Measurements from ENCODE around the gene LGALS12. TPM values are rescaled to one million over a fixed set of nuclear protein-coding genes. Genes with fewer than 3 reads are reported as not detected.
A peak's percentile ranks its signal among the peaks of the same experiment; 100 is the strongest.

The LGALS12 gene
- total RNA-seq, 2 donors from 2014 or later, result 0.24 TPM; not detected in 1

- Histone ChIP-seq H3K4me1 (no peaks in the 10 kb centered on the region), H3K9me3 (no peaks in the 10 kb centered on the region), H3K9ac (ENCODE audit: low read depth in 2 of 2, low read length in 2 of 2) (no peak overlapping the region), H3K36me3 (no peaks in the 10 kb centered on the region), H3K27me3 (peaks cover 9% of the 10 kb centered on the region), H3K4me3 (no peak overlapping the region), H3K27ac (no peak overlapping the region)
- DNase-seq, result no peak
- intact Hi-C loops (cut with DNase I), result no loop called here
- no peak for TF ChIP-seq CTCF (IDR thresholded peaks at IDR 0.05)
Observed at GRCh38 chr11:63489879-63490278, 16.0 kb upstream of the LGALS12 start.

- peak within 1 kb of the TSS; percentile 19 to 56 for H3K9ac ChIP-seq (ENCODE audit: low read depth in 2 of 2, low read length in 2 of 2)
Observed at GRCh38 chr11:63490551-63491239, 15.2 kb upstream of the LGALS12 start, which contains the start of gene PLAAT5. PLAAT5 (minus strand) TSS chr11:63491167; CDS start chr11:63491034, 133 bp downstream.

GRCh38 chr11:63491240-63491587 lies 14.7 kb upstream of the LGALS12 start:
- Histone ChIP-seq H3K4me3 (peak overlapping the region; percentile 42), H3K27ac (peak overlapping the region; percentile 20), H3K36me3 (no peaks in the 10 kb centered on the region), H3K27me3 (peaks cover 9% of the 10 kb centered on the region), H3K4me1 (no peaks in the 10 kb centered on the region), H3K9me3 (no peaks in the 10 kb centered on the region), H3K9ac (ENCODE audit: low read depth in 2 of 2, low read length in 2 of 2) (peak overlapping the region in 1 of 2 donors; percentile 56)
- TF ChIP-seq CTCF (IDR thresholded peaks at IDR 0.05), result no peak
- DNase-seq, result no peak
- intact Hi-C loops (cut with DNase I), result no loop called here

More at GRCh38 chr11:63490551-63491239, 15.2 kb upstream of the LGALS12 start, which contains the start of gene PLAAT5:
- H3K27ac ChIP-seq, result peak within 1 kb of the TSS; percentile 20
- H3K36me3 ChIP-seq, result no peaks in the 10 kb centered on the region
- no peaks in the 10 kb centered on the region for H3K9me3 ChIP-seq
- intact Hi-C loops (cut with DNase I), result no loop called here
- TF ChIP-seq CTCF (IDR thresholded peaks at IDR 0.05), result no peak
- H3K4me1 ChIP-seq, result no peaks in the 10 kb centered on the region
- H3K27me3 ChIP-seq, result peaks cover 9% of the 10 kb centered on the region
- peak; percentile 27 for DNase-seq
- H3K4me3 ChIP-seq, result peak within 1 kb of the TSS; percentile 42

GRCh38 chr11:63491636-63492372 lies 14.1 kb upstream of the LGALS12 start:
- H3K9ac ChIP-seq (ENCODE audit: low read depth in 2 of 2, low read length in 2 of 2), result no peak overlapping the region
- no peak for DNase-seq
- H3K27ac ChIP-seq, result no peak overlapping the region
- peaks cover 9% of the 10 kb centered on the region for H3K27me3 ChIP-seq
- TF ChIP-seq CTCF (IDR thresholded peaks at IDR 0.05), result no peak
- intact Hi-C loops (cut with DNase I), result no loop called here
- H3K9me3 ChIP-seq, result no peaks in the 10 kb centered on the region
- no peaks in the 10 kb centered on the region for H3K36me3 ChIP-seq
- H3K4me1 ChIP-seq, result no peaks in the 10 kb centered on the region
- H3K4me3 ChIP-seq, result no peak overlapping the region

- Histone ChIP-seq H3K4me3 (no peak overlapping the region), H3K27ac (no peak overlapping the region), H3K27me3 (peaks cover 9% of the 10 kb centered on the region), H3K9me3 (no peaks in the 10 kb centered on the region), H3K4me1 (no peaks in the 10 kb centered on the region), H3K9ac (ENCODE audit: low read depth in 2 of 2, low read length in 2 of 2) (no peak overlapping the region), H3K36me3 (no peaks in the 10 kb centered on the region)
- DNase-seq, result no peak
- TF ChIP-seq CTCF (IDR thresholded peaks at IDR 0.05), result no peak
- intact Hi-C loops (cut with DNase I), result no loop called here
Observed at GRCh38 chr11:63492441-63492840, 13.4 kb upstream of the LGALS12 start.
